OCI-LY7 (cell line): ENCODE measurements around the gene PLCB2. TPM values are rescaled to one million over a fixed set of nuclear protein-coding genes. Genes with fewer than 3 reads are reported as not detected.

Experiments
- BruUV-seq: library from RNA; stranded (reverse); fragments of 400-500 nt; replicated peaks from 2 replicates; lab custom pipeline; 2021; lab: Mats Ljungman, UMichigan
- CTCF ChIA-PET: fragments of 300-600 bp; sonication (Branson Sonifier 250); formaldehyde crosslinking; loops from one replicate; lab custom pipeline; 2022; ENCODE audit warnings: antibody characterized with exemption; ENCODE audit not compliant: unreplicated experiment; lab: Charles Lee
- POLR2A ChIA-PET: fragments of 300-600 bp; sonication (Branson Sonifier 250); formaldehyde crosslinking; loops from one replicate; lab custom pipeline; 2022; ENCODE audit warnings: antibody characterized with exemption; lab: Charles Lee
- DNase-seq: peaks from one replicate; pipeline ENCODE4 v3.0.0-alpha.2; 2015; ENCODE audit warnings: low spot score
- H2AFZ ChIP-seq: fragments of 200-600 bp; sonication (generic), shearing (Covaris generic); 2 replicates; pipeline ENCODE4 v1.6.1; 2014; ENCODE audit warnings: mild to moderate bottlenecking, antibody characterized with exemption, low read length, moderate library complexity
- H3K27ac ChIP-seq: fragments of 200-600 bp; sonication (generic); 2 replicates; pipeline ENCODE4 v1.5.1; 2014; ENCODE audit warnings: mixed run types, low read depth, mild to moderate bottlenecking, moderate library complexity, low read length, inconsistent platforms; ENCODE audit not compliant: poor library complexity, severe bottlenecking
- H3K36me3 ChIP-seq: fragments of 200-600 bp; sonication (generic); 2 replicates; pipeline ENCODE4 v1.6.1; 2014; ENCODE audit warnings: mild to moderate bottlenecking, antibody characterized with exemption, low read length, moderate library complexity, mixed read lengths; ENCODE audit not compliant: insufficient read depth
- H3K4me1 ChIP-seq: fragments of 200-600 bp; sonication (generic); 2 replicates; pipeline ENCODE4 v1.5.1; 2014; ENCODE audit warnings: mild to moderate bottlenecking, low read length; ENCODE audit not compliant: insufficient read depth, poor library complexity, severe bottlenecking
- H3K4me2 ChIP-seq: fragments of 200-600 bp; sonication (generic); 2 replicates; pipeline ENCODE4 v1.6.1; 2014; ENCODE audit warnings: mild to moderate bottlenecking, low read length
- H3K4me3 ChIP-seq: fragments of 200-600 bp; sonication (generic); 2 replicates; pipeline ENCODE4 v1.5.1; 2014; ENCODE audit warnings: mild to moderate bottlenecking, low read depth, low read length; ENCODE audit not compliant: poor library complexity, severe bottlenecking
- H3K79me2 ChIP-seq: fragments of 200-600 bp; sonication (generic); 2 replicates; pipeline ENCODE4 v1.6.1; 2016; ENCODE audit warnings: low read depth, mild to moderate bottlenecking, low read length, moderate library complexity, mixed read lengths; ENCODE audit not compliant: insufficient read depth
- H3K9me2 ChIP-seq: fragments of 200-600 bp; sonication (generic); 2 replicates; pipeline ENCODE4 v1.6.1; 2016; ENCODE audit warnings: mild to moderate bottlenecking, low read length, mixed read lengths; ENCODE audit not compliant: insufficient read depth
- H3K9me3 ChIP-seq: fragments of 200-600 bp; sonication (generic); 2 replicates; pipeline ENCODE4 v1.6.1; 2014; ENCODE audit warnings: mild to moderate bottlenecking, mixed run types, low read length, mixed read lengths
- H4K20me1 ChIP-seq: fragments of 200-600 bp; sonication (generic); 2 replicates; pipeline ENCODE4 v1.6.1; 2014; ENCODE audit warnings: mild to moderate bottlenecking, antibody characterized with exemption, low read length, moderate library complexity, mixed read lengths; ENCODE audit not compliant: insufficient read depth
- CTCF ChIP-seq: fragments of 200-600 bp; sonication (generic); conservative IDR thresholded peaks from 2 replicates; pipeline ENCODE4 v1.5.1; 2014; ENCODE audit warnings: mild to moderate bottlenecking, antibody characterized with exemption, low read length, moderate library complexity, mixed read lengths
- EZH2phosphoT487 ChIP-seq: fragments of 200-600 bp; sonication (generic); IDR thresholded peaks from 2 replicates; pipeline ENCODE4 v1.6.1; 2018; ENCODE audit warnings: low read depth, borderline replicate concordance, mild to moderate bottlenecking, mixed run types, antibody characterized with exemption, low read length, moderate library complexity, mixed read lengths
- intact Hi-C: fragments of 100-400 bp; cut with micrococcal nuclease; formaldehyde crosslinking; loops from one replicate; pipeline ENCODE4 v1.10.0; 2022; ENCODE audit not compliant: unreplicated experiment
- total RNA-seq, 2 experiments: library from RNA; depleted of rRNA in 1 of 2; stranded (reverse); fragments of >200 nt in 1 of 2; shearing (Covaris generic) in 1 of 2; gene quantifications; 2 replicates each; pipeline ENCODE4 v1.2.3, GENCODE V29; 2014 to 2022

PLCB2 gene
- total RNA-seq, 2 experiments from 2014 or later, result 9.6 TPM; not detected in 1

GRCh38 chr15:40254452-40254851 lies 53.3 kb downstream of the PLCB2 start:
- intact Hi-C loops, result no loop called here
- BruUV-seq, result no TSS peak
- no peak for DNase-seq
- TF ChIP-seq CTCF, result peak; percentile 25; the same call in 1 of the 2 replicates
- no peak for TF ChIP-seq EZH2phosphoT487
- H3K4me1 ChIP-seq, result no peaks in the 10 kb centered on the region
- no peak overlapping the region for H3K4me3 ChIP-seq
- no peaks in the 10 kb centered on the region for H3K9me2 ChIP-seq
- H3K36me3 ChIP-seq, result no peaks in the 10 kb centered on the region
- no peaks in the 10 kb centered on the region for H4K20me1 ChIP-seq
- CTCF ChIA-PET, result no interaction called here
- H2AFZ ChIP-seq, result no peak overlapping the region
- no peak overlapping the region for H3K4me2 ChIP-seq
- POLR2A ChIA-PET, result no interaction called here
- H3K79me2 ChIP-seq, result no peaks in the 10 kb centered on the region
- H3K27ac ChIP-seq, result no peak overlapping the region
- H3K9me3 ChIP-seq, result no peaks in the 10 kb centered on the region

- H3K4me3 ChIP-seq, result no peak overlapping the region
- intact Hi-C loops, result no loop called here
These were observed 54.5 kb downstream of the PLCB2 start for GRCh38 chr15:40253167-40253790.

More at GRCh38 chr15:40253167-40253790, 54.5 kb downstream of the PLCB2 start:
- Histone ChIP-seq H3K9me3 (no peaks in the 10 kb centered on the region), H3K27ac (no peak overlapping the region), H4K20me1 (no peaks in the 10 kb centered on the region), H2AFZ (no peak overlapping the region), H3K9me2 (no peaks in the 10 kb centered on the region), H3K79me2 (no peaks in the 10 kb centered on the region), H3K4me1 (no peaks in the 10 kb centered on the region), H3K4me2 (no peak overlapping the region), H3K36me3 (no peaks in the 10 kb centered on the region)
- DNase-seq, result no peak
- CTCF ChIA-PET, result no interaction called here
- POLR2A ChIA-PET, result no interaction called here
- TF ChIP-seq CTCF (no peak), EZH2phosphoT487 (no peak)
- no TSS peak for BruUV-seq
